Measurements from ENCODE around the gene TMEM120B. TPM values are rescaled to one million over a fixed set of nuclear protein-coding genes. Genes with fewer than 3 reads are reported as not detected.
"Not testable (repeated sequence)": the region's sequence is repeated elsewhere in the genome, so short reads cannot be mapped to it uniquely, and the experiment has no call there.

TMEM120B gene
- total RNA-seq, 4 donors from 2014 or later = 7.1 to 13.8 (median 8.8) TPM

GRCh38 chr12:121751749-121752351, 39.3 kb downstream of the TMEM120B start:
- H3K4me1 ChIP-seq = no peaks in the 10 kb centered on the region
- 88% methylated on average over 6 of the region's 12 CpGs for WGBS
- H3K9me3 ChIP-seq = no peaks in the 10 kb centered on the region
- no peak overlapping the region for H3K27ac ChIP-seq
- H3K4me3 ChIP-seq = no peak overlapping the region
- DNase-seq (ENCODE audit: low spot score in 2 of 2) = no peak
- H3K36me3 ChIP-seq = peaks cover 34% of the 10 kb centered on the region
- no peak for TF ChIP-seq CTCF (IDR thresholded peaks at IDR 0.05)
- no peak for TF ChIP-seq EP300 (IDR thresholded peaks at IDR 0.05)
- TF ChIP-seq POLR2AphosphoS5 (IDR thresholded peaks at IDR 0.05) = no peak
- TF ChIP-seq POLR2A (IDR thresholded peaks at IDR 0.05) = no peak
- H3K27me3 ChIP-seq = no peaks in the 10 kb centered on the region

GRCh38 chr12:121753844-121754264, 41.3 kb downstream of the TMEM120B start:
- H3K27ac ChIP-seq = no peak overlapping the region
- H3K4me3 ChIP-seq = no peak overlapping the region
- peaks cover 35% of the 10 kb centered on the region for H3K36me3 ChIP-seq
- DNase-seq (ENCODE audit: low spot score in 2 of 2) = no peak
- H3K27me3 ChIP-seq = no peaks in the 10 kb centered on the region
- no peak for TF ChIP-seq EP300 (IDR thresholded peaks at IDR 0.05)
- no peak for TF ChIP-seq POLR2AphosphoS5 (IDR thresholded peaks at IDR 0.05)
- no peak for TF ChIP-seq CTCF (IDR thresholded peaks at IDR 0.05)
- no peak for TF ChIP-seq POLR2A (IDR thresholded peaks at IDR 0.05)
- H3K9me3 ChIP-seq = no peaks in the 10 kb centered on the region
- H3K4me1 ChIP-seq = no peaks in the 10 kb centered on the region
- 35% methylated on average over 2 of the region's 12 CpGs for WGBS

- TF ChIP-seq EP300 (IDR thresholded peaks at IDR 0.05) = no peak
- TF ChIP-seq POLR2A (IDR thresholded peaks at IDR 0.05) = no peak
- TF ChIP-seq POLR2AphosphoS5 (IDR thresholded peaks at IDR 0.05) = no peak
- TF ChIP-seq CTCF (IDR thresholded peaks at IDR 0.05) = no peak
- Histone ChIP-seq H3K4me3 (no peak overlapping the region), H3K9me3 (no peaks in the 10 kb centered on the region), H3K27me3 (no peaks in the 10 kb centered on the region), H3K4me1 (no peaks in the 10 kb centered on the region), H3K27ac (no peak overlapping the region), H3K36me3 (peaks cover 35% of the 10 kb centered on the region)
- no peak for DNase-seq (ENCODE audit: low spot score in 2 of 2)
- WGBS = 89% methylated on average over 11 of the region's 11 CpGs
Observed at GRCh38 chr12:121754836-121755235, 42.3 kb downstream of the TMEM120B start.

- Histone ChIP-seq H3K27me3 (no peaks in the 10 kb centered on the region), H3K27ac (no peak overlapping the region), H3K36me3 (peaks cover 29% of the 10 kb centered on the region), H3K9me3 (no peaks in the 10 kb centered on the region), H3K4me1 (no peaks in the 10 kb centered on the region), H3K4me3 (no peak overlapping the region)
- no peak for DNase-seq (ENCODE audit: low spot score in 2 of 2)
- WGBS = 94% methylated on average over 3 of the region's 3 CpGs
- TF ChIP-seq POLR2AphosphoS5 (IDR thresholded peaks at IDR 0.05) = no peak
Observed at GRCh38 chr12:121755591-121755990, 43.0 kb downstream of the TMEM120B start.

GRCh38 chr12:121758536-121758935, 46.0 kb downstream of the TMEM120B start:
- H3K27me3 ChIP-seq; DNase-seq (ENCODE audit: low spot score in 2 of 2); H3K27ac ChIP-seq; H3K4me3 ChIP-seq; H3K9me3 ChIP-seq; H3K4me1 ChIP-seq: not testable (repeated sequence)
- peaks cover 17% of the 10 kb centered on the region for H3K36me3 ChIP-seq
- WGBS = 97% methylated on average over 6 of the region's 22 CpGs

GRCh38 chr12:121762269-121762668, 49.7 kb downstream of the TMEM120B start:
- H3K4me3 ChIP-seq = no peak overlapping the region
- no peak overlapping the region for H3K27ac ChIP-seq
- H3K4me1 ChIP-seq = no peaks in the 10 kb centered on the region
- H3K36me3 ChIP-seq = peaks cover 8% of the 10 kb centered on the region
- H3K9me3 ChIP-seq = no peaks in the 10 kb centered on the region
- 75% methylated on average over 6 of the region's 6 CpGs for WGBS
- TF ChIP-seq CTCF (IDR thresholded peaks at IDR 0.05) = no peak
- H3K27me3 ChIP-seq = no peaks in the 10 kb centered on the region
- DNase-seq (ENCODE audit: low spot score in 2 of 2) = no peak

Data from suprapubic skin (tissue), 4 donors.